Heart right ventricle (tissue), 16 donors: ENCODE results near the gene LRMDA. TPM values are rescaled to one million over a fixed set of nuclear protein-coding genes. Genes with fewer than 3 reads are reported as not detected.
"Not testable (repeated sequence)": the region's sequence is repeated elsewhere in the genome, so short reads cannot be mapped to it uniquely, and the experiment has no call there.

Experiments used
- ATAC-seq, 8 donors: fragments of 200-7000 bp; cut with Tn5 transposase; one replicate each; pipeline ENCODE4 v1.9.1; 2020; ENCODE audit warnings: mild to moderate bottlenecking in 8 of 8, moderate library complexity in 8 of 8, moderate number of reproducible peaks in 1 of 8
- DNase-seq, 2 donors: peaks; one replicate each; pipeline ENCODE4 v3.0.0-alpha.2; 2020
- H3K27ac ChIP-seq, 10 donors: fragments of 200-600 bp; sonication (generic) in 2 of 10; one replicate each; pipeline versions ENCODE4 v1.5.0 to v1.8.0; 2020 to 2022; ENCODE audit warnings: mild to moderate bottlenecking in 3 of 10
- H3K27me3 ChIP-seq, 7 donors: fragments of 200-600 bp; one replicate each; pipeline ENCODE4 v1.8.0; 2021 to 2022; ENCODE audit warnings: mild to moderate bottlenecking in 2 of 7
- H3K36me3 ChIP-seq, 9 donors: fragments of 200-600 bp; sonication (generic) in 1 of 9; one replicate each; pipeline versions ENCODE4 v1.5.0 to v1.8.0; 2020 to 2022; ENCODE audit warnings: mild to moderate bottlenecking in 2 of 9
- H3K4me1 ChIP-seq, 9 donors: fragments of 200-600 bp; sonication (generic) in 1 of 9; one replicate each; pipeline versions ENCODE4 v1.5.0 to v1.8.0; 2020 to 2022; ENCODE audit warnings: mild to moderate bottlenecking in 4 of 9
- H3K4me3 ChIP-seq, 10 donors: fragments of 200-600 bp; sonication (generic) in 2 of 10; one replicate each; pipeline versions ENCODE4 v1.5.0 to v1.8.0; 2020 to 2022; ENCODE audit warnings: mild to moderate bottlenecking in 7 of 10, moderate library complexity in 2 of 10
- H3K9me3 ChIP-seq, 11 donors: fragments of 200-600 bp in 10 of 11; sonication (generic) in 2 of 11; one replicate each; pipeline versions ENCODE4 v1.5.0 to v1.8.0; 2013 to 2022; ENCODE audit warnings: mild to moderate bottlenecking in 2 of 11, control low read depth in 1 of 11, moderate library complexity in 1 of 11
- WGBS, 2 donors: extraction: QIAGEN DNeasy Blood & Tissue Kit; methylation state at CpG; one replicate each; pipeline ENCODE4 v1.1.7; 2013; ENCODE audit warnings: inconsistent platforms in 1 of 2; 5-methylcytosine and 5-hydroxymethylcytosine counted together
- intact Hi-C, 10 donors: fragments of 100-400 bp; cut with DNase I; formaldehyde crosslinking; loops; one replicate each; pipeline versions ENCODE4 v1.11.1 to v1.14.2; 2022
- polyA plus RNA-seq, 2 donors: library from polyadenylated mRNA; stranded (reverse); fragments of 200-250 nt; gene quantifications; one replicate each; pipeline ENCODE4 v1.2.3, GENCODE V29; 2013
- total RNA-seq, 10 donors: library from RNA; stranded (reverse); fragmentation: NEBNext Ultra II Directional in 3 of 10; extraction: Animal tissue kit (Norgen Biotek cat#: 25700) in 3 of 10; gene quantifications; one replicate each; pipeline versions ENCODE4 v1.2.1 to v1.2.4, GENCODE V29; 2021 to 2023
- TF ChIP-seq, protein P1 (sequence below), 9 donors: fragments of 200-600 bp; sonication (generic) in 2 of 9; IDR thresholded peaks; one replicate each; pipeline versions ENCODE4 v1.5.0 to v1.8.0; 2021 to 2022; ENCODE audit warnings: antibody characterized with exemption in 9 of 9, mild to moderate bottlenecking in 5 of 9, moderate library complexity in 1 of 9
- donor health status: Arrhythmogenic right ventricular cardiomyopathy.
- donor health status: ischemic (EF 13 %, LVEDD 7.1; RV severe dilation, severe dysfunction).
- donor health status: healthy with polysubstance abuse.
- donor health status: DM: no; HTN: yes; CAD: no.
- donor health status: DM: no; HTN: no; CAD: no.
- donor health status: ischemic (EF 25% LVEDD 6.9; RV normal size, moderate dysfunction).
- donor health status: ischemic (EF 25% LVEDD 5.7; RV mildly dilated, moderate dysfunction).
- donor health status: healthy.
- donor health status: DM: yes; HTN: yes; CAD: no.
- donor health status: Ischemic cardiomyopathy.
- donor health status: ischemic (EF 35%, LVEDD 5.7; RV mildly dilated, moderate dysfunction).
- donor health status: nonischemic (EF 11% LVEDD 7.7; RV severe dilation, severe dysfunction).
- donor health status: DM: yes; HTN: yes; CAD: no.
- donor health status: PGD.
- donor health status: ischemic (EF 29% LVEDD 5.4; RV normal size, mild dysfunction).
- donor health status: nonischemic (EF 23%, LVEDD 6.1; RV moderate dilation, normal function).

LRMDA gene
- total and polyA plus RNA-seq, 12 donors = 4.0 to 59.8 (median 12.7) TPM

DNA sequence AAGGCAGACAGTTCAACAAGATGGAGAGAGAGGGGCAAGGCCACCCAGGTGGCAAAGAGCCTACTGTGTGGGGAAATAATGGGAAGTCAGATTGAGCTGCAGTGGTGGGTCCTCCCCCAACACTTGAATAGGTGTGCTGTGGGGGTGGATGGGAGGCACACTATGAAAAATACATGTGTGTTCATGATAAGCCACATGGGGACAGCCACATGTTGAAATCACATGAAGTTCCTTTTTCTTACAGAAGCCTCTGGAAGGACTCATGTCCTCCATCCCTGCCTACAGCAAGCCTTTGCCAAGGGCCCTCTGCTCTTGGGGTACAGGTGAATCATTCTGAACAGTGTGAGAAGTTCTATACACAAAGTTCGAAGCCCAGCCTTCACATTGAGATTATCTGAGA is 310.9 kb downstream of the LRMDA start:
- no peak for ATAC-seq
- WGBS, 2 donors = 98 to 100% methylated on average over 1 of the region's 1 CpG

DNA sequence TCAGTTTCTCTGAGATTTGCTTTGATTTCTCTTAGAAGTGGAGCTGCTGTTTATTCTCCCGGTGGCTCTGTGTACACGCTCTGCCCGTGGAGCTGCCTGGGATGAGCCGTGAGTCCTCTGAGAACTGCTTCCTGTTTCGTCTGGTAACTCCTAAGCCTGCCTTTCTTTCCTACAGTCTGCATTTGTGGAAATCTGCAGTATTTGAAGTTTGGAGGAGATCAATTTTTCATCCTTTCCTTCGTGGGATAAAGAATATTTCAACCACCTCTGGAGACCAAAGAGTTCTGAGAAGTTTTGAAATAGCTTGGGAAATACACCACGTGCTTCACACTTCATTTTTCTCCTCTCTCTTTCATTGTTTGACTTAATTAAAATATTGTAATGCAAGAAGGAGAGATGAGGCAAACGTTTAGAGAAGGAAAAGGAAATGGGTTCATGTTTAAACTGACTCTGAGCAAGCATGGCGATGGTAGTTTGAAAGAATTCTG is 311.9 kb downstream of the LRMDA start:
- Histone ChIP-seq H3K4me3 (no peak overlapping the region), H3K27ac (no peak overlapping the region), H3K36me3 (no peaks in the 10 kb centered on the region), H3K9me3 (peaks cover 0 to 12% (median 0%) of the 10 kb centered on the region in 11 donors), H3K4me1 (no peaks in the 10 kb centered on the region), H3K27me3 (no peaks in the 10 kb centered on the region)
- ATAC-seq = no peak
- no peak for DNase-seq
- intact Hi-C loops = no loop called here
- TF ChIP-seq, protein P1, sequence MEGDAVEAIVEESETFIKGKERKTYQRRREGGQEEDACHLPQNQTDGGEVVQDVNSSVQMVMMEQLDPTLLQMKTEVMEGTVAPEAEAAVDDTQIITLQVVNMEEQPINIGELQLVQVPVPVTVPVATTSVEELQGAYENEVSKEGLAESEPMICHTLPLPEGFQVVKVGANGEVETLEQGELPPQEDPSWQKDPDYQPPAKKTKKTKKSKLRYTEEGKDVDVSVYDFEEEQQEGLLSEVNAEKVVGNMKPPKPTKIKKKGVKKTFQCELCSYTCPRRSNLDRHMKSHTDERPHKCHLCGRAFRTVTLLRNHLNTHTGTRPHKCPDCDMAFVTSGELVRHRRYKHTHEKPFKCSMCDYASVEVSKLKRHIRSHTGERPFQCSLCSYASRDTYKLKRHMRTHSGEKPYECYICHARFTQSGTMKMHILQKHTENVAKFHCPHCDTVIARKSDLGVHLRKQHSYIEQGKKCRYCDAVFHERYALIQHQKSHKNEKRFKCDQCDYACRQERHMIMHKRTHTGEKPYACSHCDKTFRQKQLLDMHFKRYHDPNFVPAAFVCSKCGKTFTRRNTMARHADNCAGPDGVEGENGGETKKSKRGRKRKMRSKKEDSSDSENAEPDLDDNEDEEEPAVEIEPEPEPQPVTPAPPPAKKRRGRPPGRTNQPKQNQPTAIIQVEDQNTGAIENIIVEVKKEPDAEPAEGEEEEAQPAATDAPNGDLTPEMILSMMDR (IDR thresholded peaks at IDR 0.05) = no peak
- WGBS, 2 donors = 57 to 62% methylated on average over 9 of the region's 9 CpGs

More for the DNA sequence above, 310.9 kb downstream of the LRMDA start:
- no peak for DNase-seq
- Histone ChIP-seq H3K9me3 (peaks cover 0 to 12% (median 0%) of the 10 kb centered on the region in 11 donors), H3K27me3 (no peaks in the 10 kb centered on the region), H3K27ac (no peak overlapping the region), H3K4me1 (no peaks in the 10 kb centered on the region), H3K36me3 (no peaks in the 10 kb centered on the region), H3K4me3 (no peak overlapping the region)
- TF ChIP-seq, protein P1 (IDR thresholded peaks at IDR 0.05) = no peak
- intact Hi-C loops = no loop called here

DNA sequence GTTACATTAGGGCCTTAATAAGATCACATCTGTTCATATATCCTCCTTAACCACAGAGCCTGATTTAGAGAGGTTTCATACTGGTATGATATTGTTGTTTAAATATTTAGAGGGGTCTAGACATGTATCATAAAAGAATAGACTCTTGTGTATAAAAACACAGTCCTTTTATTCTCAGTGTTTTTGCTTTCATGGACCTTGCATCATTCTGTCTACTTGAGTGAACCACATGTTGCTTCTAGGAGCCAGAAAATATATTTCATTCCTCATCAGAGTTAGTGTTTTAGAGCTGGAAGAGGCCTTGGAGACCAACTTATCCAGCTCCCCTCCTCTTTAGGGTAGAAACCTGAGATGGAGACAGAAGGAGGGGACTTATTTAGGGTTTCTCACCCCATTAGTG is 312.8 kb downstream of the LRMDA start:
- Histone ChIP-seq H3K4me1 (no peaks in the 10 kb centered on the region), H3K9me3 (peaks cover 0 to 12% (median 0%) of the 10 kb centered on the region in 11 donors), H3K27ac (no peak overlapping the region), H3K27me3 (no peaks in the 10 kb centered on the region), H3K4me3 (no peak overlapping the region), H3K36me3 (no peaks in the 10 kb centered on the region)
- no peak for ATAC-seq
- no peak for DNase-seq
- TF ChIP-seq, protein P1 (IDR thresholded peaks at IDR 0.05) = no peak
- intact Hi-C loops = no loop called here

DNA sequence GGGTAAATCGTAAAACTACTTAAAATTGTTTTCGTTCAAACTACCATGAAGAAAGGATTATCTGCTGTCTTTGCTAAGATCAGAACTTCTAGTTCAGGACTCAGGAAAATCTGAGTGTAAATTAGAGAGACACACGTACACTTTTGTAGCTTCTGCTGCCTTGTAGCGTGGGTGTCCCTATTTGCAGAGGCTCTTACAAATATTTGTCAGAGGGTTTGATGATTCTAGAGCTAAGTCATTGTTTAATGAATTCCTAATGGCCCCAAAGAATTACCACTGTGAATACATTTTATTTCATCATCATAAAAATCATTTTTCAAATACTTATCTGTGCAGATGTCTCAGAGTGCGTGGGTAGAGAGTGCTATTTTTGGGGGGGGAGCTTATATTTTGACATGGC is 314.9 kb downstream of the LRMDA start:
- Histone ChIP-seq H3K27ac (no peak overlapping the region), H3K9me3 (peaks cover 0 to 3% (median 0%) of the 10 kb centered on the region in 11 donors), H3K36me3 (no peaks in the 10 kb centered on the region), H3K27me3 (no peaks in the 10 kb centered on the region), H3K4me1 (no peaks in the 10 kb centered on the region), H3K4me3 (no peak overlapping the region)
- intact Hi-C loops = no loop called here
- WGBS, 2 donors = 87 to 90% methylated on average over 5 of the region's 5 CpGs
- ATAC-seq (no peak), DNase-seq (no peak)
- TF ChIP-seq, protein P1 (IDR thresholded peaks at IDR 0.05) = no peak

GRCh38 chr10:75750093-75750875 is 318.9 kb downstream of the LRMDA start:
- H3K27me3 ChIP-seq, ATAC-seq, H3K4me1 ChIP-seq, H3K9me3 ChIP-seq, H3K27ac ChIP-seq, intact Hi-C loops, H3K36me3 ChIP-seq, H3K4me3 ChIP-seq, DNase-seq: not testable (repeated sequence)
- 95 to 97% methylated on average over 45 to 50 of the region's 50 CpGs for WGBS, 2 donors
